HuH-7 (cell line): ENCODE results near the gene CD8A.
"Not testable (repeated sequence)": the region's sequence is repeated elsewhere in the genome, so short reads cannot be mapped to it uniquely, and the experiment has no call there.

ENCODE experiments used
- DNase-seq: peaks from one replicate; pipeline ENCODE4 v3.0.0; 2011; ENCODE audit warnings: low spot score

CD8A gene

GRCh38 chr2:86790676-86791572 lies at the start of gene CD8A:
Gene CD8A, minus strand, starts transcription at chr2:86790913. Its CDS starts 88 bp downstream, at chr2:86790825.
- DNase-seq: no peak

GRCh38 chr2:86839871-86840548 lies 49.3 kb upstream of the CD8A start:
- DNase-seq: not testable (repeated sequence)

- DNase-seq: not testable (repeated sequence)
Observed at GRCh38 chr2:86839455-86839854, 48.7 kb upstream of the CD8A start.

- DNase-seq: not testable (repeated sequence)
Observed at GRCh38 chr2:86837714-86838113, 47.0 kb upstream of the CD8A start.

- DNase-seq: not testable (repeated sequence)
Observed at GRCh38 chr2:86836915-86837695, 46.4 kb upstream of the CD8A start.

GRCh38 chr2:86835548-86835889 lies 44.8 kb upstream of the CD8A start:
- not testable (repeated sequence) for DNase-seq

GRCh38 chr2:86833315-86833714 lies 42.6 kb upstream of the CD8A start:
- DNase-seq: no peak

GRCh38 chr2:86832334-86833096 lies 41.8 kb upstream of the CD8A start:
- DNase-seq: no peak

GRCh38 chr2:86831537-86831936 lies 40.8 kb upstream of the CD8A start:
- no peak for DNase-seq

GRCh38 chr2:86826951-86827350 lies 36.2 kb upstream of the CD8A start:
- no peak for DNase-seq

GRCh38 chr2:86825693-86826381 lies 35.1 kb upstream of the CD8A start:
- no peak for DNase-seq

GRCh38 chr2:86825036-86825692 lies 34.5 kb upstream of the CD8A start:
- DNase-seq: no peak

GRCh38 chr2:86822668-86823345 lies 32.1 kb upstream of the CD8A start:
- no peak for DNase-seq

GRCh38 chr2:86821842-86822241 lies 31.1 kb upstream of the CD8A start:
- no peak for DNase-seq

- DNase-seq: no peak
Observed at GRCh38 chr2:86821306-86821705, 30.6 kb upstream of the CD8A start.

- DNase-seq: no peak
Observed at GRCh38 chr2:86818957-86819356, 28.2 kb upstream of the CD8A start.

GRCh38 chr2:86818114-86818801 lies 27.5 kb upstream of the CD8A start:
- DNase-seq: no peak

- no peak for DNase-seq
Observed at GRCh38 chr2:86815611-86816010, 24.9 kb upstream of the CD8A start.

GRCh38 chr2:86809481-86810121 lies 18.9 kb upstream of the CD8A start:
- DNase-seq: peak; percentile 47
